Ishikawa (cell line): Measurements from ENCODE around the gene QSER1.

Experiments used
- CEBPB ChIP-seq: IDR thresholded peaks from 2 replicates; pipeline ENCODE4 v1.6.1; 2012
- CREB1 ChIP-seq: IDR thresholded peaks from 2 replicates; pipeline ENCODE4 v1.6.1; 2012; ENCODE audit warnings: low read depth
- EGR1 ChIP-seq: IDR thresholded peaks from 2 replicates; pipeline ENCODE4 v1.6.1; 2012
- EP300 ChIP-seq: IDR thresholded peaks from 2 replicates; pipeline ENCODE4 v1.6.1; 2012; ENCODE audit warnings: borderline replicate concordance
- FOXM1 ChIP-seq: IDR thresholded peaks from 2 replicates; pipeline ENCODE4 v1.6.1; 2012; ENCODE audit warnings: low read depth, borderline replicate concordance
- MAX ChIP-seq: IDR thresholded peaks from 2 replicates; pipeline ENCODE4 v1.6.1; 2012
- NFIC ChIP-seq: IDR thresholded peaks from 2 replicates; pipeline ENCODE4 v1.6.1; 2012
- RAD21 ChIP-seq: IDR thresholded peaks from 2 replicates; pipeline ENCODE4 v1.6.1; 2012; ENCODE audit warnings: low read depth
- REST ChIP-seq: IDR thresholded peaks from 2 replicates; pipeline ENCODE4 v1.6.1; 2012; ENCODE audit warnings: low read depth, mild to moderate bottlenecking
- TAF1 ChIP-seq: IDR thresholded peaks from 2 replicates; pipeline ENCODE4 v1.6.1; 2012; ENCODE audit warnings: low read depth, mild to moderate bottlenecking
- TCF12 ChIP-seq: IDR thresholded peaks from 2 replicates; pipeline ENCODE4 v1.6.1; 2012; ENCODE audit warnings: low read depth
- TEAD4 ChIP-seq: IDR thresholded peaks from 2 replicates; pipeline ENCODE4 v1.6.1; 2012
- USF1 ChIP-seq: IDR thresholded peaks from 2 replicates; pipeline ENCODE4 v1.6.1; 2012
- YY1 ChIP-seq: IDR thresholded peaks from 2 replicates; pipeline ENCODE4 v1.6.1; 2012; ENCODE audit warnings: low read depth
- ZBTB7A ChIP-seq: IDR thresholded peaks from 2 replicates; pipeline ENCODE4 v1.6.1; 2012; ENCODE audit warnings: low read depth

The QSER1 gene

GRCh38 chr11:32851251-32851650 lies 41.4 kb upstream of the QSER1 start:
- TF ChIP-seq CEBPB (no peak), TEAD4 (no peak), NFIC (no peak), FOXM1 (no peak), YY1 (no peak), TAF1 (no peak), REST (no peak), USF1 (no peak)

GRCh38 chr11:32852207-32852606 lies 40.4 kb upstream of the QSER1 start:
- TF ChIP-seq MAX, result no peak
- no peak for TF ChIP-seq CEBPB
- TF ChIP-seq YY1, result no peak
- TF ChIP-seq TEAD4, result no peak
- no peak for TF ChIP-seq EGR1
- TF ChIP-seq REST, result no peak
- no peak for TF ChIP-seq TCF12
- TF ChIP-seq TAF1, result no peak
- TF ChIP-seq CREB1, result no peak
- no peak for TF ChIP-seq USF1
- TF ChIP-seq ZBTB7A, result no peak
- no peak for TF ChIP-seq EP300
- no peak for TF ChIP-seq RAD21
- TF ChIP-seq FOXM1, result no peak
- TF ChIP-seq NFIC, result no peak

GRCh38 chr11:32855601-32856000 lies 37.0 kb upstream of the QSER1 start:
- TF ChIP-seq CREB1 (no peak), RAD21 (no peak)

- TF ChIP-seq REST, result no peak
- TF ChIP-seq TAF1, result no peak
- no peak for TF ChIP-seq YY1
- TF ChIP-seq USF1, result no peak
- TF ChIP-seq EGR1, result no peak
- no peak for TF ChIP-seq RAD21
- TF ChIP-seq CREB1, result no peak
- TF ChIP-seq NFIC, result no peak
- TF ChIP-seq TCF12, result no peak
- TF ChIP-seq ZBTB7A, result no peak
- TF ChIP-seq FOXM1, result no peak
- no peak for TF ChIP-seq MAX
- no peak for TF ChIP-seq CEBPB
- no peak for TF ChIP-seq TEAD4
- no peak for TF ChIP-seq EP300
These were observed 33.9 kb upstream of the QSER1 start for GRCh38 chr11:32858731-32859130.
